GM23338 (cell line): ENCODE measurements around the gene B4GALT6. TPM values are rescaled to one million over a fixed set of nuclear protein-coding genes. Genes with fewer than 3 reads are reported as not detected.

Experiments
- ATAC-seq: fragments of 200-7000 bp; cut with Tn5 transposase; 3 replicates; pipeline ENCODE4 v1.9.1; 2020
- DNase-seq: peaks from one replicate; pipeline ENCODE4 v3.0.0-alpha.2; 2015; ENCODE audit warnings: low spot score
- H2AFZ ChIP-seq: fragments of 200-600 bp; sonication (generic); 2 replicates; pipeline ENCODE4 v1.8.0; 2016; ENCODE audit warnings: antibody characterized with exemption, mild to moderate bottlenecking, moderate library complexity
- H3F3A ChIP-seq: fragments of 200-600 bp; sonication (generic); replicated peaks from 2 replicates; pipeline ENCODE4 v1.8.0; 2017; ENCODE audit warnings: antibody characterized with exemption, mixed run types, low read depth
- H3K27ac ChIP-seq: fragments of 200-600 bp; sonication (generic); 2 replicates; pipeline ENCODE4 v1.6.1; 2016; ENCODE audit warnings: low read depth
- H3K27me3 ChIP-seq: fragments of 200-600 bp; sonication (generic); 2 replicates; pipeline ENCODE4 v1.8.0; 2016; ENCODE audit warnings: mild to moderate bottlenecking, mixed run types, moderate library complexity; ENCODE audit not compliant: insufficient read depth
- H3K36me3 ChIP-seq: fragments of 200-600 bp; sonication (generic); 2 replicates; pipeline ENCODE4 v1.8.0; 2016; ENCODE audit warnings: mild to moderate bottlenecking; ENCODE audit not compliant: insufficient read depth
- H3K4me1 ChIP-seq: fragments of 200-600 bp; sonication (generic); 2 replicates; pipeline ENCODE4 v1.8.0; 2016; ENCODE audit warnings: mild to moderate bottlenecking, moderate library complexity; ENCODE audit not compliant: insufficient read depth
- H3K4me2 ChIP-seq: fragments of 200-600 bp; sonication (generic); 2 replicates; pipeline ENCODE4 v1.7.1; 2017; ENCODE audit warnings: mixed run types
- H3K4me3 ChIP-seq: fragments of 200-600 bp; sonication (generic); 2 replicates; pipeline ENCODE4 v1.6.1; 2016; ENCODE audit warnings: mixed run types
- H3K79me2 ChIP-seq: fragments of 200-600 bp; sonication (generic); replicated peaks from 2 replicates; pipeline ENCODE4 v1.8.0; 2017; ENCODE audit warnings: mild to moderate bottlenecking; ENCODE audit not compliant: insufficient read depth
- H3K9me2 ChIP-seq: fragments of 200-600 bp; sonication (generic); 2 replicates; pipeline ENCODE4 v1.8.0; 2017; ENCODE audit not compliant: insufficient read depth
- H4K20me1 ChIP-seq: fragments of 200-600 bp; sonication (generic); replicated peaks from 2 replicates; pipeline ENCODE4 v1.8.0; 2017; ENCODE audit warnings: mild to moderate bottlenecking; ENCODE audit not compliant: insufficient read depth
- H3K27ac Mint-ChIP-seq: 2 replicates; pipeline ENCODE4 v1.8.0; 2020; ENCODE audit warnings: inconsistent platforms, mild to moderate bottlenecking, moderate library complexity, mixed read lengths
- H3K27me3 Mint-ChIP-seq: 3 replicates; pipeline ENCODE4 v1.8.0; 2022; ENCODE audit warnings: low read depth, mild to moderate bottlenecking, moderate library complexity, mixed read lengths, inconsistent platforms; ENCODE audit not compliant: insufficient read depth, poor library complexity
- H3K36me3 Mint-ChIP-seq: 3 replicates; pipeline ENCODE4 v1.8.0; 2021; ENCODE audit warnings: low read depth, mild to moderate bottlenecking, inconsistent platforms, moderate library complexity, mixed read lengths
- H3K4me1 Mint-ChIP-seq: 3 replicates; pipeline ENCODE4 v1.8.0; 2020; ENCODE audit warnings: mild to moderate bottlenecking, inconsistent platforms, mixed read lengths
- H3K4me3 Mint-ChIP-seq: 3 replicates; pipeline ENCODE4 v1.8.0; 2021; ENCODE audit warnings: moderate library complexity, mild to moderate bottlenecking, inconsistent platforms, mixed read lengths
- H3K9me3 Mint-ChIP-seq: 3 replicates; pipeline ENCODE4 v1.8.0; 2020; ENCODE audit warnings: moderate library complexity, mild to moderate bottlenecking, inconsistent platforms, mixed read lengths
- CREB1 ChIP-seq: fragments of 250-450 bp; sonication (Bioruptor Pico); IDR thresholded peaks from 2 replicates; pipeline ENCODE4 v1.5.0; 2020; ENCODE audit warnings: low read depth, mild to moderate bottlenecking, moderate library complexity
- CTCF ChIP-seq, 2 experiments: fragments of 200-600 bp in 1 of 2; sonication (generic) in 1 of 2; conservative IDR thresholded peaks; 2 replicates each; pipeline versions ENCODE4 v1.5.1 to v1.6.1; 2016 to 2017; ENCODE audit warnings: antibody characterized with exemption in 2 of 2, low read depth in 2 of 2, mild to moderate bottlenecking in 2 of 2, moderate library complexity in 1 of 2
- EZH2 ChIP-seq: fragments of 200-600 bp; sonication (generic); IDR thresholded peaks from one replicate; pipeline ENCODE4 v1.8.0; 2017; ENCODE audit warnings: antibody characterized with exemption, mild to moderate bottlenecking, low read depth; ENCODE audit not compliant: unreplicated experiment
- EZH2phosphoT487 ChIP-seq: fragments of 200-600 bp; sonication (generic); IDR thresholded peaks from one replicate; pipeline ENCODE4 v1.8.1; 2018; ENCODE audit warnings: antibody characterized with exemption; ENCODE audit not compliant: unreplicated experiment
- JUNB ChIP-seq: IDR thresholded peaks from one replicate; pipeline ENCODE4 v1.6.1; 2016; ENCODE audit warnings: antibody characterized with exemption; ENCODE audit not compliant: unreplicated experiment
- NANOG ChIP-seq: IDR thresholded peaks from 2 replicates; pipeline ENCODE4 v1.6.1; 2016; ENCODE audit warnings: antibody characterized with exemption, borderline replicate concordance
- POLR2AphosphoS5 ChIP-seq: IDR thresholded peaks from 2 replicates; pipeline ENCODE4 v1.6.1; 2016; ENCODE audit warnings: antibody characterized with exemption, low read depth
- STAT1 ChIP-seq: IDR thresholded peaks from one replicate; pipeline ENCODE4 v1.6.1; 2016; ENCODE audit warnings: antibody characterized with exemption; ENCODE audit not compliant: unreplicated experiment
- ZNF114 ChIP-seq: fragments of 250-450 bp; sonication (Bioruptor Pico); IDR thresholded peaks from 2 replicates; pipeline ENCODE4 v1.5.0; 2020; ENCODE audit warnings: mild to moderate bottlenecking, moderate library complexity
- ZNF331 ChIP-seq: fragments of 250-450 bp; sonication (Bioruptor Pico); IDR thresholded peaks from 2 replicates; pipeline ENCODE4 v1.5.0; 2020; ENCODE audit warnings: low read depth, mild to moderate bottlenecking, moderate library complexity
- ZNF462 ChIP-seq: fragments of 250-450 bp; sonication (Bioruptor Pico); IDR thresholded peaks from 2 replicates; pipeline ENCODE4 v1.5.0; 2020; ENCODE audit warnings: mild to moderate bottlenecking, moderate library complexity
- polyA plus RNA-seq: library from polyadenylated mRNA; unstranded; fragments of >200 nt; fragmentation: Nextera tagmentation; extraction: Ambion mirVana; gene quantifications from 2 replicates; pipeline ENCODE4 v1.2.1, GENCODE V29; 2016
- total RNA-seq: library from RNA; depleted of rRNA; stranded (reverse); fragments of >200 nt; shearing (Covaris generic); gene quantifications from 2 replicates; pipeline ENCODE4 v1.2.3, GENCODE V29; 2014
- TF ChIP-seq, protein P1 (sequence below): IDR thresholded peaks from one replicate; pipeline ENCODE4 v1.6.1; 2018; ENCODE audit warnings: antibody characterized with exemption; ENCODE audit not compliant: unreplicated experiment
- TF ChIP-seq, protein P2 (sequence below): IDR thresholded peaks from 2 replicates; pipeline ENCODE4 v1.6.1; 2016; ENCODE audit warnings: antibody characterized with exemption

The B4GALT6 gene
- total and polyA plus RNA-seq, 2 experiments from 2014 or later, result 14.8 to 33.8 TPM

GRCh38 chr18:31590570-31590969 lies 93.8 kb downstream of the B4GALT6 start:
- Mint-ChIP-seq H3K4me3 (no peak overlapping the region), H3K36me3 (no peaks in the 10 kb centered on the region), H3K9me3 (no peaks in the 10 kb centered on the region), H3K27ac (no peak overlapping the region), H3K4me1 (peaks cover 11% of the 10 kb centered on the region; the same call in 2 of the 3 replicates), H3K27me3 (peaks cover 4% of the 10 kb centered on the region)
- peaks cover 4% of the 10 kb centered on the region; the same call in 1 of the 2 replicates for H3K9me2 ChIP-seq
- H3K4me3 ChIP-seq, result no peak overlapping the region
- no peaks in the 10 kb centered on the region for H3F3A ChIP-seq
- no peak overlapping the region for H3K27ac ChIP-seq
- DNase-seq (no peak), ATAC-seq (no peak)
- H3K36me3 ChIP-seq, result no peaks in the 10 kb centered on the region
- H3K79me2 ChIP-seq, result no peaks in the 10 kb centered on the region
- TF ChIP-seq EZH2, result no peak
- no peak for TF ChIP-seq POLR2AphosphoS5
- TF ChIP-seq, protein P1, sequence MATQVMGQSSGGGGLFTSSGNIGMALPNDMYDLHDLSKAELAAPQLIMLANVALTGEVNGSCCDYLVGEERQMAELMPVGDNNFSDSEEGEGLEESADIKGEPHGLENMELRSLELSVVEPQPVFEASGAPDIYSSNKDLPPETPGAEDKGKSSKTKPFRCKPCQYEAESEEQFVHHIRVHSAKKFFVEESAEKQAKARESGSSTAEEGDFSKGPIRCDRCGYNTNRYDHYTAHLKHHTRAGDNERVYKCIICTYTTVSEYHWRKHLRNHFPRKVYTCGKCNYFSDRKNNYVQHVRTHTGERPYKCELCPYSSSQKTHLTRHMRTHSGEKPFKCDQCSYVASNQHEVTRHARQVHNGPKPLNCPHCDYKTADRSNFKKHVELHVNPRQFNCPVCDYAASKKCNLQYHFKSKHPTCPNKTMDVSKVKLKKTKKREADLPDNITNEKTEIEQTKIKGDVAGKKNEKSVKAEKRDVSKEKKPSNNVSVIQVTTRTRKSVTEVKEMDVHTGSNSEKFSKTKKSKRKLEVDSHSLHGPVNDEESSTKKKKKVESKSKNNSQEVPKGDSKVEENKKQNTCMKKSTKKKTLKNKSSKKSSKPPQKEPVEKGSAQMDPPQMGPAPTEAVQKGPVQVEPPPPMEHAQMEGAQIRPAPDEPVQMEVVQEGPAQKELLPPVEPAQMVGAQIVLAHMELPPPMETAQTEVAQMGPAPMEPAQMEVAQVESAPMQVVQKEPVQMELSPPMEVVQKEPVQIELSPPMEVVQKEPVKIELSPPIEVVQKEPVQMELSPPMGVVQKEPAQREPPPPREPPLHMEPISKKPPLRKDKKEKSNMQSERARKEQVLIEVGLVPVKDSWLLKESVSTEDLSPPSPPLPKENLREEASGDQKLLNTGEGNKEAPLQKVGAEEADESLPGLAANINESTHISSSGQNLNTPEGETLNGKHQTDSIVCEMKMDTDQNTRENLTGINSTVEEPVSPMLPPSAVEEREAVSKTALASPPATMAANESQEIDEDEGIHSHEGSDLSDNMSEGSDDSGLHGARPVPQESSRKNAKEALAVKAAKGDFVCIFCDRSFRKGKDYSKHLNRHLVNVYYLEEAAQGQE, result no peak
- no peak for TF ChIP-seq CTCF (conservative IDR thresholded peaks at IDR 0.05; ENCODE audit: low read depth in 2 of 2)
- TF ChIP-seq ZNF114, result no peak
- TF ChIP-seq EZH2phosphoT487, result no peak
- TF ChIP-seq ZNF462 (CRISPR knock-in tag), result no peak
- TF ChIP-seq NANOG, result no peak
- no peak for TF ChIP-seq ZNF331 (CRISPR knock-in tag)
- no peak for TF ChIP-seq JUNB
- TF ChIP-seq, protein P2, sequence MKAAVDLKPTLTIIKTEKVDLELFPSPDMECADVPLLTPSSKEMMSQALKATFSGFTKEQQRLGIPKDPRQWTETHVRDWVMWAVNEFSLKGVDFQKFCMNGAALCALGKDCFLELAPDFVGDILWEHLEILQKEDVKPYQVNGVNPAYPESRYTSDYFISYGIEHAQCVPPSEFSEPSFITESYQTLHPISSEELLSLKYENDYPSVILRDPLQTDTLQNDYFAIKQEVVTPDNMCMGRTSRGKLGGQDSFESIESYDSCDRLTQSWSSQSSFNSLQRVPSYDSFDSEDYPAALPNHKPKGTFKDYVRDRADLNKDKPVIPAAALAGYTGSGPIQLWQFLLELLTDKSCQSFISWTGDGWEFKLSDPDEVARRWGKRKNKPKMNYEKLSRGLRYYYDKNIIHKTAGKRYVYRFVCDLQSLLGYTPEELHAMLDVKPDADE, result no peak
- no peak for TF ChIP-seq STAT1
- TF ChIP-seq CREB1 (CRISPR knock-in tag), result no peak
- H2AFZ ChIP-seq, result no peak overlapping the region
- H4K20me1 ChIP-seq, result no peaks in the 10 kb centered on the region
- no peaks in the 10 kb centered on the region for H3K4me1 ChIP-seq
- H3K4me2 ChIP-seq, result no peak overlapping the region
- H3K27me3 ChIP-seq, result no peaks in the 10 kb centered on the region
